Measurements from ENCODE around the gene RNF150.

GRCh38 chr4:140811429-140811828, 321.8 kb downstream of the RNF150 start:
- TF ChIP-seq CTCF (IDR thresholded peaks at IDR 0.05) (no peak), POLR2A (IDR thresholded peaks at IDR 0.05) (no peak)
